ENCODE results near the gene JPH3.

Gene JPH3

GRCh38 chr16:87707714-87708580 lies 105.6 kb downstream of the JPH3 start:
- TF ChIP-seq CTCF (IDR thresholded peaks at IDR 0.05; ENCODE audit: low read length, missing control alignments) = no peak

DNA sequence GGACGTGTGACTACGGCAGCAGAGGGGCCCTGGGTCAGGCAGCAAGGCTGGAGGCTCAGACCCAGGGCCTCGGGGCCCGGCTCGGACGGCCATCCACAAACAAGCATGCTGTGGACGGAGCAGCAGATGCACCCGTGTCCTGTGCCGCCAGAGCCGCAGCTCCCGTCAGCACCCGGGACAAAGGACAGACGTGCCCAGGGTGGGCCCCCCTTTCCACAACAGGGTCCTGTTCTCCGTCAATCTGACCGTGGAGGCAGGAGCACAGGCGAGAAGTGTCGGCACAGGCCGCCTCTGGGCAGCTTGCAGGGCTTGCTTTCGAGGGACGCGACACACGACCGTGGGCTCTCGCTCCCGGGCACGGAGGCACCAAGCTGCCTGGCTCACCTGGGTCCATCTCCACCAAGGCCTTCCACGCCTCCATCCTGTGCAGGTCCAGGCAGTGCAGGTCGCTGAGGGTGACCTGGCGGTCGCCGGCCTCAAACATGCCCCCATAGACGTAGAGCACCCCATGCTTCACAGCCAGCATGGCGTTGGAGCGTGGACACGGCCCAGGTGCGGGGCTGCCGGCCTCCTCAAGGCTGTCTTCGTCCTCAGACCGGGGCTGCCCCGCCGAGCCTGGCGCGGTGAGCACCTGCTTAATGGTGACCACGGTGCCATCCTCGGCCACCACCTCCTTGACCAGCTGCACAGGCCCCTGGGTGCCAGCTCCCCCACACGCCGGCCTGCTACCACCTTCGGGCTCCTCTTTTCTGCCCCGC lies 106.8 kb downstream of the JPH3 start:
- TF ChIP-seq CTCF (IDR thresholded peaks at IDR 0.05; ENCODE audit: low read length, missing control alignments) = no peak
- no peak for DNase-seq (ENCODE audit: low read depth)
- H3K4me3 ChIP-seq (replicated peaks; ENCODE audit: low read depth, low read length) = no peak overlapping the region

More at GRCh38 chr16:87707714-87708580, 105.6 kb downstream of the JPH3 start:
- no peak overlapping the region for H3K4me3 ChIP-seq (replicated peaks; ENCODE audit: low read depth, low read length)
- no peak for DNase-seq (ENCODE audit: low read depth)

DNA sequence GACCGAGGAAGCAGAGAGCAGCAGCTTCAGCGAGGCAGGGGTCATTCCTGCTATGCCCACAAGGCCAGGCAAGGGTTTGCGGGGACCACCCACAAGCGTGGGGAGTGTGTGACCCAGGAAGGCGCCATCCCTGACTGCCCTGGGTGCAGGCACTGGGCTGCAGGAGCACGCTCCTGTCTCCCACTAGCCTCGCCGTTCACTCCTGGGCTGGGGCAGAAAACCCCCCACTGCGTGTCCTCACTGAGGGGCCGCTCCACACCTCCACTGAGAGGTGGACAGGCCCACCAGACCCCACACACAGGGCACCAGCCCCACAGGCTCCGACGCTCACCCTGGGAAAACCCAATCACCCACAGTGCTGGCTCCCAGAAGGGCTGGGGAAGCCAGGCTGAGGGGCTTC lies 107.4 kb downstream of the JPH3 start:
- no peak for DNase-seq (ENCODE audit: low read depth)
- TF ChIP-seq CTCF (IDR thresholded peaks at IDR 0.05; ENCODE audit: low read length, missing control alignments) = no peak
- H3K4me3 ChIP-seq (replicated peaks; ENCODE audit: low read depth, low read length) = no peak overlapping the region

- H3K4me3 ChIP-seq (replicated peaks; ENCODE audit: low read depth, low read length) = no peak overlapping the region
- TF ChIP-seq CTCF (IDR thresholded peaks at IDR 0.05; ENCODE audit: low read length, missing control alignments) = no peak
- no peak for DNase-seq (ENCODE audit: low read depth)
Measured at GRCh38 chr16:87710887-87711286, 108.6 kb downstream of the JPH3 start.

DNA sequence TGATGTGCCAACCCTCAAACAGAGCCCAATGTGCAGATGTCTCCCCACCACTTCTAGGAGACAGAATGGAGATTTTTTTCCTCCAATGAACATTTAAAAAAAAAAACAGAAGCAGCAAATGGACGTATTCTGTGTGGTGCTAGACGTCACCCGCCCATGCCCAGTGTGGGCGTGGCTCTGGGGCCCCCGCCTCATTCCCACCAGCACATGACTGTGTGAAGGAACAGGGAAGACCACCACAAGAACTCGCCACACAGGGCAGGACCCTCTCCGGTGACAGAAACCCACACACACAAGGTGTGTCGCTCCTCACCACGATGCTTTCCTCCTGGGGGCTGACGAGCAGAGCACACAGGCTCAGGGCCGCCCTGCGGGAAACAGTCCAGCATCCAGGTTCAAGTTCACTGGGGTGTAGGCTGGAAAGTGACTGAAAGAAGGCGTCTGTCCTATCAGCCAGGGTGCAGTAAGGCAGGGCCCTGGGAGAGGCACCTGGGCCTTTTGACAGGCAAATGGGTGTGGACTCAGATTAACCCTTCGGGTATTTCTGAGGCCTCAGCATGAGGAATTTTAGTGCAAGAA lies 110.0 kb downstream of the JPH3 start:
- TF ChIP-seq CTCF (IDR thresholded peaks at IDR 0.05; ENCODE audit: low read length, missing control alignments) = no peak
- H3K4me3 ChIP-seq (replicated peaks; ENCODE audit: low read depth, low read length) = no peak overlapping the region
- DNase-seq (ENCODE audit: low read depth) = no peak

GRCh38 chr16:87713451-87714229 lies 111.3 kb downstream of the JPH3 start:
- no peak overlapping the region for H3K4me3 ChIP-seq (replicated peaks; ENCODE audit: low read depth, low read length)
- DNase-seq (ENCODE audit: low read depth) = no peak
- TF ChIP-seq CTCF (IDR thresholded peaks at IDR 0.05; ENCODE audit: low read length, missing control alignments) = no peak

Data from fibroblast of pulmonary artery (primary cell).